Measurements from ENCODE around the gene KCTD3.

The KCTD3 gene

DNA sequence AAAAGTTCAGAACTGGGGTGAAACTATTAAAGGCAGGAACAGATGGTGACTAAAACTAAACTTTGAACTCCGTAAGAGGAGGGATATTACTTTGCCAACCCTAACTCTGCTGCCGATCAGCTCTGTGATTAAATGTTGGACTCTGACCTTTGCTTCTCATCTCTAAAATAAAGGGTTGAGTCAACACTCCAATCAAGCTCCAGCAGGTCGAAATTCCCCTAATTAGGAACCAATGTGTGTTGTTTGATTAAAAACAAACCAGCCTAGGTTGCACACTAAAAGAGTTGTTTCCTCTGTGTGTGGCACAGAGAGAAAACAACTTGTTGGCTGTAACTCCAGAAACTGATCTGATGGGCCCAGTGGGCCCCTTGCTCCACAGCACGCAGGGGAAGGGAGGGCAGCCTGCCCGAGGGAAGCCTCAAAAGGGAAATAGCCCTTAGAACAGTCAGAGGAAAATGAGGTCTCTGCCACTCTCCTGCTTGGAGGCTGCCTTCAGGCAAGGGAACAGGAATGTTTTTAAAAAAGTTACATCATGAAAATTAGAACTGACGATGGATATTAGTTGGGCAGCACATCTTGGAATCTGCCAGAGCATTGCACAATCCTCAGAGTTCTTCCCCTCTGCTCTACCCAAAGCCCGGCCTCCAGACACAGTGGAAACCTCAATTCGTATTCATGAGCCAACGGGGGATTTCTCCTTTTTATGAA is 69.3 kb downstream of the KCTD3 start:
- Histone ChIP-seq H3K4me3 (ENCODE audit: low read depth in 1 of 2, low read length in 1 of 2) (no peak overlapping the region), H3K27ac (no peak overlapping the region), H3K27me3 (no peaks in the 10 kb centered on the region), H3K36me3 (no peaks in the 10 kb centered on the region), H3K9me3 (no peaks in the 10 kb centered on the region), H3K4me1 (ENCODE audit: control insufficient read depth in 1 of 2, insufficient read depth in 1 of 2, low read depth in 1 of 2, low read length in 1 of 2) (no peaks in the 10 kb centered on the region)
- TF ChIP-seq, protein P1, sequence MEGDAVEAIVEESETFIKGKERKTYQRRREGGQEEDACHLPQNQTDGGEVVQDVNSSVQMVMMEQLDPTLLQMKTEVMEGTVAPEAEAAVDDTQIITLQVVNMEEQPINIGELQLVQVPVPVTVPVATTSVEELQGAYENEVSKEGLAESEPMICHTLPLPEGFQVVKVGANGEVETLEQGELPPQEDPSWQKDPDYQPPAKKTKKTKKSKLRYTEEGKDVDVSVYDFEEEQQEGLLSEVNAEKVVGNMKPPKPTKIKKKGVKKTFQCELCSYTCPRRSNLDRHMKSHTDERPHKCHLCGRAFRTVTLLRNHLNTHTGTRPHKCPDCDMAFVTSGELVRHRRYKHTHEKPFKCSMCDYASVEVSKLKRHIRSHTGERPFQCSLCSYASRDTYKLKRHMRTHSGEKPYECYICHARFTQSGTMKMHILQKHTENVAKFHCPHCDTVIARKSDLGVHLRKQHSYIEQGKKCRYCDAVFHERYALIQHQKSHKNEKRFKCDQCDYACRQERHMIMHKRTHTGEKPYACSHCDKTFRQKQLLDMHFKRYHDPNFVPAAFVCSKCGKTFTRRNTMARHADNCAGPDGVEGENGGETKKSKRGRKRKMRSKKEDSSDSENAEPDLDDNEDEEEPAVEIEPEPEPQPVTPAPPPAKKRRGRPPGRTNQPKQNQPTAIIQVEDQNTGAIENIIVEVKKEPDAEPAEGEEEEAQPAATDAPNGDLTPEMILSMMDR (IDR thresholded peaks at IDR 0.05) = no peak

DNA sequence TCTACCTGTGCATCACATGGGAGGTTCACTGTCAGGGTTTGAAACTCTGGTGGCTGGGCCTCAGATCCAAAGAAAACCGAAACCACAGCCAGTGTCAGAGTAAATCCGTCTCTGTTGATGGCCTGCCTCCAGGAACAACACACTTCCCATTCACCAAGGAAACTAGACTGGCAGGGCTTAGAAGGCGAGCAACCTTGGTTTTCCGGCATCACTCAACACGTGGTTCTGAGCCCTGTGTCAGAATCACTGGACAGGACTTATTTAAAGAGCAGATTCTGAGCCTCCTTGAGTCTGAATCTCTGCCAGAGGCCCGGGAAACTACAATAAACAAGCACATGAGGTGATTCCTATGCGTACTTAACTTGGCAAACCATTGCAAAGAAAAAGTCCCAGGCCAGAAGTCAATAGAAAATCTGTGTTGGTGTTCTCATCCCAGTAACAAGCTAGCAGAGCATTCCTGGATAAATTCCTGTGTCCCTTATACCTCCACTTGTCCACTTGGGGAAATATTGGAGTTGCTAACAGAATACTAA is 70.0 kb downstream of the KCTD3 start:
- Histone ChIP-seq H3K9me3 (no peaks in the 10 kb centered on the region), H3K4me3 (ENCODE audit: low read depth in 1 of 2, low read length in 1 of 2) (no peak overlapping the region), H3K4me1 (ENCODE audit: control insufficient read depth in 1 of 2, insufficient read depth in 1 of 2, low read depth in 1 of 2, low read length in 1 of 2) (no peaks in the 10 kb centered on the region), H3K27me3 (no peaks in the 10 kb centered on the region), H3K27ac (no peak overlapping the region), H3K36me3 (no peaks in the 10 kb centered on the region)
- TF ChIP-seq, protein P1 (IDR thresholded peaks at IDR 0.05) = no peak

DNA sequence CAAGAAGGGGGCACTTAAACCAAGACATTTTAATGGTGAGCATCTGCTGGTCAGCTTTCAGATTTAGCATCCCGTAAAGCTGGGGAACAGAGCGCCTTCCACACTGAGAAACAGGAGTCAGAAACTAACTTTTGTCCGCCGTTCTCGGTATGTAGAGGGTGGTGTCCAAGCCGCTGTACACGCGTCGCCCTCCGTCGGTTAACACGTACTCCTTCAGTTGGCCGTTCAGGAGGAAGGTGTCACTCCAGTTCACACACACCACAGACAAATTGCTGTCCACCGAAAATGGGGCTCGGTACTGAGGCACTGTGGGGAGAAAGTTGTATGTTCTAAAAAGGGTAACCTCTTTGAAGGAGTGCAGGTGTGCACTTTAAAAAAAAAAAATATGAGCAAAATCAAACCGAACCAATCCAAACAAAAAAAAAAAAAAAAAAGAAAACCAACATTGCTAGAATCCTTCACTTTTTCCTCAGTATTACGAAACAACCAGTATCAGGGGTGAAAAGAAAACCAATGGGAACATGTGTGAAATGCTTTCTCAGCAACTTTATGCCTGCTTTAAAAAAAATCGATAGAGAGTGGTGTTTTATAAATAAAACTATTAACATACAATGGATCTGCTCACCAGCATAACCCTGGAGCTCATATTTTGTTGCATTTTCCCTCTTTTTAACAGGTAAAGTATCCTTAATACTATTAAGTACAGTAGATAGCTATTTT is 73.5 kb downstream of the KCTD3 start:
- TF ChIP-seq, protein P1 (IDR thresholded peaks at IDR 0.05) = no peak
- Histone ChIP-seq H3K27ac (no peak overlapping the region), H3K9me3 (no peaks in the 10 kb centered on the region), H3K36me3 (no peaks in the 10 kb centered on the region), H3K4me3 (ENCODE audit: low read depth in 1 of 2, low read length in 1 of 2) (no peak overlapping the region), H3K27me3 (no peaks in the 10 kb centered on the region), H3K4me1 (ENCODE audit: control insufficient read depth in 1 of 2, insufficient read depth in 1 of 2, low read depth in 1 of 2, low read length in 1 of 2) (no peaks in the 10 kb centered on the region)

DNA sequence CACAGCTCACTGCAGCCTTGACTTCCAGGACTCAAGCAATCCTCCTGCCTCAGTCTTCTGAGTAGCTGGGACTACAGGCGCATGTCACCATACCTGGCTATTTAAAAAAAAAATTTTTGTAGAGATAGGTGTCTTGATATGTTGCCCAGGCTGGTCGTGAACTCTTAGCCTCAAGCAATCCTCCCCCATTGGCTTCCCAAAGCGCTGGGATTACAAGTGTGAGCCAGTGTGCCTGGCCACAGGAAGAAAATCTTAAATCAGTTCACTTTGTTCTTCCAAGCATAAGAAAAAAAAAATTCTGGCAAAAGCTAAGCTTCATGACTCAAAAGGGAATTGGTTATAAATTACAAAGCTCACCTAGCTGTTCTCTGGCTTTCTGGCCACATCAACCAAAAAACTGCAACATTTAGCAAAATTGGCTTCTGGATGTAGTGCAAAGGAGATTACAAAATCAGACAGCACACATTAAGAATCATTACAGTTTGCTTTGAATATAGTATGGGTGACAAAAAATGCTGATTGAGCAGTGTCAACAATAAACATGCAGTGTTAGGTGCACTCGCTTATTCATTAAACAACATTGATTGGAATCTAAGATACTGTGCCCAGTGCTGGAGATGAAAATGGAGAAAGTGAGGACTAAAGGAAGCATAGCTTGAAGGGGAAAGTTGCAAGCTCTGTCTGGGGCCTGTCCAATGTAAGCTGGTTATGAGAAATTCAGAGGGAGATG is 76.7 kb downstream of the KCTD3 start:
- H3K36me3 ChIP-seq = no peaks in the 10 kb centered on the region
- H3K4me3 ChIP-seq (ENCODE audit: low read depth in 1 of 2, low read length in 1 of 2) = no peak overlapping the region
- no peak overlapping the region for H3K27ac ChIP-seq
- no peaks in the 10 kb centered on the region for H3K9me3 ChIP-seq
- TF ChIP-seq, protein P1 (IDR thresholded peaks at IDR 0.05) = no peak
- no peaks in the 10 kb centered on the region for H3K4me1 ChIP-seq (ENCODE audit: control insufficient read depth in 1 of 2, insufficient read depth in 1 of 2, low read depth in 1 of 2, low read length in 1 of 2)
- H3K27me3 ChIP-seq = no peaks in the 10 kb centered on the region

DNA sequence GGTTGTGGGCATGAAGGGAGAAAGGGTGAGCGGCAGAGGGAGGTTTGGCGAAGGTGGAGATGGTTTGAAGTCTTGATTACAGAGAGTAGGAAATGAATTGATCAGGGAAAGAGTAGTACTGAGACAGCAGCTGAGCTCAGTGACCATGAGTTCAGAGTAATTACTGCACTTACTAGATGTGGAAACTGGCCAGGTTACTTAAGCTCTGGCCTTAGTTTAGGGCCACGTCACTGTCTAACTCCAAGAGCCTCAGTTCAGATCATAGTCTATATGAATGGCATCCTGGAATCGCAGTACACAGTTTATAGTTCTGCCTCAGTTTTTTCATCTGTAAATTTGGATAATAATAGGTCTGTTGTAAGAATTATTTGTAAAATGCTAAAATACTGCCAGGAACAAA is 78.1 kb downstream of the KCTD3 start:
- no peaks in the 10 kb centered on the region for H3K9me3 ChIP-seq
- TF ChIP-seq, protein P1 (IDR thresholded peaks at IDR 0.05) = no peak

More for the DNA sequence above, 78.1 kb downstream of the KCTD3 start:
- Histone ChIP-seq H3K4me1 (ENCODE audit: control insufficient read depth in 1 of 2, insufficient read depth in 1 of 2, low read depth in 1 of 2, low read length in 1 of 2) (no peaks in the 10 kb centered on the region), H3K27me3 (no peaks in the 10 kb centered on the region), H3K27ac (no peak overlapping the region), H3K4me3 (ENCODE audit: low read depth in 1 of 2, low read length in 1 of 2) (no peak overlapping the region), H3K36me3 (no peaks in the 10 kb centered on the region)
